GM19438 (cell line): ENCODE data around the gene COG7.
"Not testable (repeated sequence)": the region's sequence is repeated elsewhere in the genome, so short reads cannot be mapped to it uniquely, and the experiment has no call there.

Experiments used
- ATAC-seq: cut with Tn5 transposase; IDR thresholded peaks from one replicate; pipeline ENCODE4 v1.9.1; 2021; ENCODE audit warnings: low read depth; ENCODE audit not compliant: unreplicated experiment

The COG7 gene

DNA sequence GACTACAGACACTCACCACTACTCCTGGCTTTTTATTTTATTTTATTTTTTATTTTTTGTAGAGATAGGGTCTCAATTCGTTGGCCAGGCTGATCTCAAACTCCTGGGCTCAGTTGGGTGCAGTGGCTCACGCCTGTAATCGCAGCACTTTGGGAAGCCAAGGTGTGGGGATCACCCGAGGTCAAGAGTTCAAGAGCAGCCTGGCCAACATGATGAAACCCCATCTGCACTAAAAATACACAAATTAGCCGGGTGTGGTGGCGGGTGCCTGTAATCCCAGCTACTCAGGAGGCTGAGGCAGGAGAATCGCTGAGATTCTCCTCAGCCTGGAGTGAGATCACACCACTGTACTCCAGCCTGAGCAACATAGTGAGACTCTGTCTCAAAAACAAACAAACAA, 86.6 kb downstream of the COG7 start:
- ATAC-seq, result not testable (repeated sequence)

DNA sequence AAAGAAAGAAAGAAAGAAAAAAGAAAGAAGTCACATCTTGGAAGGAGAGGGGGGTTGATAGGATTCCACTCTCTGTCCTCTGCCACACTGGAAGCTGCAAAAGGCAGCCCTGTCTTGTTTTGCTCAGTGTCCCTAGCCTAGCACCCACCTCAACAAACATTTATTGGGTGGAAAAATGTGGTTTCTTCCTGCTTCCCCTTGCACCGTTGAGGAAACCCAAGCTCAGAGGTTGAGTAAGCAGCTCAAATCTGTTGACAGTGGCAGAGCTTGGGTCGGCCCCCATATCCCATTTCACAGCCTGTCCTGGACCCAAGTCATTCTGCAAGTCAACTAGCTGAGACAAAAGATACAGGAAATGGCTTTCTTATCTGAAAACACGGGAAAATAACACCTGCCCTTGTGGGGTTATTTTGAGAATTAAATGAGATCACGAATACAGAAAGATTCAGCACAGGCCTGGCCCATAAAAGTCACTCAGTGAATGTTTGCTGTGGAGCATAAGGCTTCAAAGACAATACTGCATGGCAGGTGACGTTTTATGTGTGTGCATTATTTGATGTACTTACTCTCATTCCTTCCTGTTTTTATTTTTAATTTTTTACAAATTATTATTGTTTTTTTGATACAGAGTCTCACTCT, 87.3 kb downstream of the COG7 start:
- ATAC-seq, result no peak

- ATAC-seq, result no peak
These were observed 90.3 kb downstream of the COG7 start for GRCh38 chr16:23362460-23363317.

- no peak for ATAC-seq
These were observed 93.8 kb downstream of the COG7 start for GRCh38 chr16:23359092-23359760.

- no peak for ATAC-seq
These were observed 95.2 kb downstream of the COG7 start for GRCh38 chr16:23357761-23358290.

- ATAC-seq, result no peak
These were observed 96.0 kb downstream of the COG7 start for GRCh38 chr16:23356941-23357340.

- ATAC-seq, result no peak
These were observed 97.8 kb downstream of the COG7 start for GRCh38 chr16:23355106-23355670.

DNA sequence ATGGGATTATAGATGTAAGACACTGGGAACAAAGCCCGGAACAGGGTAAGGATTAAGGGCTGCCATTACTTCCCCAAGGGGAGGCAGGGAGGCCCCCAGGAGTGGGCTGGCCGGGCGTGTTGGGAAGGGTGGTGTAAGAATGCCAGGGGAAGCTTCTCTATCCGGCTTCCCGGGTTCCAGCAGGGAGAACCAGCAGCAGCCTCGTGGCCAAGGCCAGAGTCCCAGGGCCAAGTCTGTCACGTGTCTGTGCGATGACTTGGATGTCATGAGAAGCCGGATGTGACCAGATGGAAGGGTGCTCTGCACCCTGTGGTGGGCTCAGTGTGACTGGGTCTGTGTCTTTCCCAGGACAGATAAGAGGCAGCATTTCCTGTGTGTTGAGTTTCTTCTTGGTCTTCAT, 98.7 kb downstream of the COG7 start:
- no peak for ATAC-seq

DNA sequence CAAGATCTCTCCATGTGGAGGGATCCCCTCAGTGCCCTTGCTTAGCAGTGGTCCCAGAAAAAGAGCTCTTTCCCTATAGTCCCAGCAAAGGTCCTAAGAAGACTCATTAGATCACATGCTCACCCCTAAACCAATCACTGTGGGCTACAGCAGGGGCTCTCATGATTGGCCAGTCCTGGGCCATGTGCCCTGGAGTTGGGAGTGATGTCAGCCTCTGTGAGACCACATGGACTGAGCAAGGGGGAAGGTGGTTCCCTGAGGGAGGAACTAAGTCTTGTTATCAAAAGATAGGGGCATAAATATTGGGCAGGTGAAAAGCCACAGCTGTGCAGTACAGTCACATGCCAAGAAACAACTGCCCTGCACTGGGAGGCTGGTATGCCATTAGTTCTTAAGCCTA, 99.5 kb downstream of the COG7 start:
- ATAC-seq, result no peak

GRCh38 chr16:23351360-23351759, 101.6 kb downstream of the COG7 start:
- ATAC-seq, result no peak

- ATAC-seq, result no peak
These were observed 104.2 kb downstream of the COG7 start for GRCh38 chr16:23348579-23349469.

- no peak for ATAC-seq
These were observed 107.8 kb downstream of the COG7 start for GRCh38 chr16:23345237-23345636.

GRCh38 chr16:23343643-23344612, 109.1 kb downstream of the COG7 start:
- no peak for ATAC-seq

DNA sequence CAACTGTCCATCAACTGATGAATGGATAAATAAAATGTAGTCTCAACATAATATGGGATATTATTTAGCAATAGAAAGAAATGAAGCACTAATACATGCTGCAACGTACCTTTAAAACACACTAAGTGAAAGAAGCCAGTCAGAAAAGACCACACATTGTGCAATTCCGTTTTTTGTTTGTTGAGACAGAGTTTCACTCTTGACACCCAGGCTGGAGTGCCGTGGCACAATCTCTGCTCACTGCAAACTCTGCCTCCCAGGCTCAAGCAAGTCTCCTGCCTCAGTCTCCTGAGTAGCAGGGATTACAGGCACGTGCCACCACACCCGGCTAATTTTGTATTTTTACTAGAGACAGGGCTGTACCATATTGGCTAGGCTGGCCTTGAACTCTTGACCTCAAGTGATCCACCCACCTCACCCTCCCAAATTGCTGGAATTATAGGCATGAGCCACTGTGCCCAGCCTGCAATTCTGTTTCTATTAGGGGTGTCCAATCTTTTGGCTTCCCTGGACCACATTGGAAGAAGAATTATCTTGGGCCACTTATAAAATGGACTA, 110.8 kb downstream of the COG7 start:
- no peak for ATAC-seq

GRCh38 chr16:23339787-23340186, 113.2 kb downstream of the COG7 start:
- no peak for ATAC-seq
